Nephron progenitor cell (in vitro differentiated cells): ENCODE results near the gene MISP3.

Experiments
- DNase-seq: peaks from one replicate; pipeline ENCODE4 v3.0.0; 2021
- H3K27ac Mint-ChIP-seq: 2 replicates; pipeline ENCODE4 v1.8.0; 2021; ENCODE audit warnings: mild to moderate bottlenecking, moderate library complexity, mixed read lengths
- H3K27me3 Mint-ChIP-seq: 2 replicates; pipeline ENCODE4 v1.8.0; 2021; ENCODE audit warnings: mild to moderate bottlenecking, low read depth, mixed read lengths; ENCODE audit not compliant: poor library complexity
- H3K36me3 Mint-ChIP-seq: 2 replicates; pipeline ENCODE4 v1.8.0; 2021; ENCODE audit warnings: low read depth, mixed read lengths
- H3K4me1 Mint-ChIP-seq: 2 replicates; pipeline ENCODE4 v1.8.0; 2021; ENCODE audit warnings: mixed read lengths
- H3K4me3 Mint-ChIP-seq: 2 replicates; pipeline ENCODE4 v1.8.0; 2021; ENCODE audit warnings: mild to moderate bottlenecking, moderate library complexity, mixed read lengths
- H3K9me3 Mint-ChIP-seq: 2 replicates; pipeline ENCODE4 v1.8.0; 2021; ENCODE audit warnings: mild to moderate bottlenecking, moderate library complexity, mixed read lengths
- CTCF ChIP-seq: fragments of 200-600 bp; sonication (generic); IDR thresholded peaks from 2 replicates; pipeline ENCODE4 v1.5.0; 2021; ENCODE audit warnings: antibody characterized with exemption

MISP3 gene

GRCh38 chr19:14080887-14081796, 8.6 kb downstream of the MISP3 start:
- DNase-seq: peak; percentile 99
- H3K4me1 Mint-ChIP-seq: peaks cover 25% of the 10 kb centered on the region
- peak overlapping the region; percentile 93 for H3K4me3 Mint-ChIP-seq
- H3K9me3 Mint-ChIP-seq: no peaks in the 10 kb centered on the region
- H3K27ac Mint-ChIP-seq: peak overlapping the region; percentile 36
- TF ChIP-seq CTCF: no peak
- H3K36me3 Mint-ChIP-seq: no peaks in the 10 kb centered on the region
- H3K27me3 Mint-ChIP-seq: peaks cover 16% of the 10 kb centered on the region

- Mint-ChIP-seq H3K27me3 (peaks cover 17% of the 10 kb centered on the region), H3K9me3 (no peaks in the 10 kb centered on the region), H3K4me3 (peak overlapping the region; percentile 93), H3K36me3 (peaks cover 6% of the 10 kb centered on the region), H3K27ac (no peak overlapping the region), H3K4me1 (peaks cover 25% of the 10 kb centered on the region)
- no peak for DNase-seq
- no peak for TF ChIP-seq CTCF
Observed at GRCh38 chr19:14081797-14082674, 9.4 kb downstream of the MISP3 start.

GRCh38 chr19:14082675-14082960, 10.0 kb downstream of the MISP3 start:
- H3K9me3 Mint-ChIP-seq: no peaks in the 10 kb centered on the region
- peaks cover 25% of the 10 kb centered on the region for H3K4me1 Mint-ChIP-seq
- peaks cover 13% of the 10 kb centered on the region for H3K27me3 Mint-ChIP-seq
- no peak overlapping the region for H3K27ac Mint-ChIP-seq
- TF ChIP-seq CTCF: no peak
- DNase-seq: no peak
- H3K36me3 Mint-ChIP-seq: peaks cover 9% of the 10 kb centered on the region
- peak overlapping the region; percentile 93 for H3K4me3 Mint-ChIP-seq

GRCh38 chr19:14085309-14085995, 12.9 kb downstream of the MISP3 start, which contains the start of gene C19orf67:
Gene C19orf67, minus strand, starts transcription at chr19:14085783. Its CDS starts 156 bp downstream, at chr19:14085627.
- no peaks in the 10 kb centered on the region for H3K9me3 Mint-ChIP-seq
- peaks cover 40% of the 10 kb centered on the region for H3K4me1 Mint-ChIP-seq
- no peak within 1 kb of the TSS for H3K27ac Mint-ChIP-seq
- peaks cover 28% of the 10 kb centered on the region for H3K36me3 Mint-ChIP-seq
- TF ChIP-seq CTCF: no peak
- H3K27me3 Mint-ChIP-seq: peaks cover 11% of the 10 kb centered on the region
- peak within 1 kb of the TSS; percentile 48 for H3K4me3 Mint-ChIP-seq
- DNase-seq: no peak

GRCh38 chr19:14086098-14086497, 13.5 kb downstream of the MISP3 start:
- H3K9me3 Mint-ChIP-seq: no peaks in the 10 kb centered on the region
- peaks cover 11% of the 10 kb centered on the region for H3K27me3 Mint-ChIP-seq
- no peak for TF ChIP-seq CTCF
- peaks cover 36% of the 10 kb centered on the region for H3K4me1 Mint-ChIP-seq
- no peak for DNase-seq
- H3K4me3 Mint-ChIP-seq: no peak overlapping the region
- H3K36me3 Mint-ChIP-seq: peaks cover 28% of the 10 kb centered on the region
- H3K27ac Mint-ChIP-seq: no peak overlapping the region
